ENCODE measurements around the gene CHRNA1.

DNA sequence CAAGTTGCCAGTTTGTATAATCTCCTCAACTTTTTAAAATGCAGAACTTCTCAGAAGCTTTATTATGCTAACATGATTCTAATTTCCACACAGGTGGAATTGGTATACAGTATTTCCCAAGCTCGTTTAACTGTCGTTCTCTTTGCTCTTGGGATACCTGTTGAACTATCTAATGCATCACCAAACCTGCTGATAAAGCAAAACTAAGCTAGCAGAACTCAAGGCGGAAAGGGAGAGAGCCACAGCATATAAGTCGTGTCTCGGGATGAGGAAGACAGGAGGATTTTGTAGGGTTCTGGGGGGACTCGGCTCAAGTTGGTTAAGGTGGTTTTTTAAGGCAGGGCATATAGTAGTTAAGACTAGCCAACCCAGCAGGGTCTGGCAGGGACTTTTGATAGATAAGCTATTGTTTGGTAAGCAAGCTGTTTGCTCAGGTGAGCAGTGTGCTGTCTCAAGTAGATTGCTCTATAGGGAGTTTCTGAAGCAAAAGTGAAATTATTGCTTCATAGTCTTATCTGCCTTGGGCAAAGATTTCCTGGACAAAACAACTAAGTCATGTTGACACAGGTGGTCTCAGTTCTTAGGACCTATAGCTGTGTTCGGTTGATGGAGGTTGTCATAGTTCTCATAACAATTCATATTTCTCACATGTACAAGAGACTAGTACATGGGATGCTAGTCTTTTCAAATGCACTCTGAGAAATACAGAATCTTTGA lies 28.2 kb upstream of the CHRNA1 start:
- TF ChIP-seq, protein P1, sequence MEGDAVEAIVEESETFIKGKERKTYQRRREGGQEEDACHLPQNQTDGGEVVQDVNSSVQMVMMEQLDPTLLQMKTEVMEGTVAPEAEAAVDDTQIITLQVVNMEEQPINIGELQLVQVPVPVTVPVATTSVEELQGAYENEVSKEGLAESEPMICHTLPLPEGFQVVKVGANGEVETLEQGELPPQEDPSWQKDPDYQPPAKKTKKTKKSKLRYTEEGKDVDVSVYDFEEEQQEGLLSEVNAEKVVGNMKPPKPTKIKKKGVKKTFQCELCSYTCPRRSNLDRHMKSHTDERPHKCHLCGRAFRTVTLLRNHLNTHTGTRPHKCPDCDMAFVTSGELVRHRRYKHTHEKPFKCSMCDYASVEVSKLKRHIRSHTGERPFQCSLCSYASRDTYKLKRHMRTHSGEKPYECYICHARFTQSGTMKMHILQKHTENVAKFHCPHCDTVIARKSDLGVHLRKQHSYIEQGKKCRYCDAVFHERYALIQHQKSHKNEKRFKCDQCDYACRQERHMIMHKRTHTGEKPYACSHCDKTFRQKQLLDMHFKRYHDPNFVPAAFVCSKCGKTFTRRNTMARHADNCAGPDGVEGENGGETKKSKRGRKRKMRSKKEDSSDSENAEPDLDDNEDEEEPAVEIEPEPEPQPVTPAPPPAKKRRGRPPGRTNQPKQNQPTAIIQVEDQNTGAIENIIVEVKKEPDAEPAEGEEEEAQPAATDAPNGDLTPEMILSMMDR (conservative IDR thresholded peaks at IDR 0.05; ENCODE audit: low read length) = no peak
- TF ChIP-seq EZH2phosphoT487 (IDR thresholded peaks at IDR 0.05; ENCODE audit: borderline replicate concordance, low read depth, low read length) = no peak
